Activated naive CD4-positive, alpha-beta T cell (primary cell): ENCODE data around the gene ZYX.
"Not testable (repeated sequence)": the region's sequence is repeated elsewhere in the genome, so short reads cannot be mapped to it uniquely, and the experiment has no call there.

Experiments
- DNase-seq, 4 experiments: peaks; one replicate each; lab custom pipeline; 2025; lab: John Stamatoyannopoulos, UW

ZYX gene

DNA sequence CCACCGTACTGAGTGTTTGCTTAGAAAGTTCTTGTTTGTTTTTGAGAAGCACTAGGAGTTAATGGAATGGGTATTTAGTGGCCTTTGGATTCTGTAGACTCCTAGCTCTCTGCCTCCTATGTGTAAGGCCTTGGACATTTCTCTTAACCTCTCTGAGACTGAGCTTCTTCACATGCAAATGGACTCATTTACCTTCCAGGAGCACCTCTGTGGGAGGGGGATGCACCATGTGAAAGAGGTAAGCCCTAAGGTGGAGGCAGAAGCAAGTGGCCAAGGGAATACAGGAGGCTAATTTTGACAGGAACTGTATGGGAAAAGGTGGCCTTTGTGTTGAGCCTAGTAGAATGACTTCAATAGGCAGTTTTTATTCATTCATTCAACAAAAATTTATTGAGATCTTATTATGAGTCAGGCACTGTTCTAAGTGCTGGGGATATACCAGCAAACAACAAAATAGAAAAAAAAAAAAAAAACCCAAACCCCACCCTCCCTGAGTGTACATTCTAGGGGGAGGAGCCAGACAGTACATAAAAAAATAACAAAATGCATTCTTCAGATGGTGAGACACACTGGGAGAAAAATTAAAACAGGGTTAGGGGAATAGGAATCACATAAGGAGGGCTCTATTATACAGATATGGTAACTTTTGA lies 36.7 kb downstream of the ZYX start:
- no peak for DNase-seq

DNA sequence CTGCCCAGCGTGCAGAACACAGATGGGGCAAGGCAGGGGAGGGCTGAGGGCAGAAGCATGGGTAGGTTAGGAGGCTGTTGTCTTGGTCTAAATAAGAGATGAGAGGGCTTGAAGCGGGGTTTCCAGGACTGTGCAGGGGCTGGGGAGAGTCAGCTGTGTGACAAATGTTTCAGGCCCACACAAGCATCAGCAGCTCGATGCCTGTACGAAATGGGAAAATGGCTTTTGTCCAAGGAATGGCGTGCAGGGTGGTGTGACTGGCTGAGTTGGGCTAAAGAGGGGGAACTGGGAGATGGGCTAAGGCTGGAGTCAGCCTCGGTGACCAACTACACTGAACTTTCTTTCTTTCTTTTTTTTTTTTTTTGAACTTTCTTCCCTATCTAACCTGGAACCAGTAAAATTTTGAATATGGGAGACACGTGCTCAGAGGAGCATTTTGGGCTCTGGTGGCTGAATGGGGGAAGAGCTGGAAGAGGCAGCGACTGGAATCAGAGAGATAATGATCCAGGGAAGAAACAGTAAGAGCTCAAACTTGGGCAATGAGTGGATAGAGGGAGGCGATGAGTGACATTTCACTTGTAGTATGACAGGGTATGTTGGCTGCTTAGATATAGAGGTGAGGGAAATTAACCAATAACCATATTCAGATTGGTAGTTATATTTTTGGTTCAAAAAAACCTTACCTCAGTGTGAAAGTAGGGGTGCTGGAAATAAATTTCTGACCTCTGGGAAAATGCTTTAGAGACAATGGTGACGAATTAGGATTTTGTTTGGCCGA lies 37.7 kb downstream of the ZYX start:
- DNase-seq, result no peak

- DNase-seq, result no peak
Observed at GRCh38 chr7:143419880-143420279, 38.7 kb downstream of the ZYX start.

DNA sequence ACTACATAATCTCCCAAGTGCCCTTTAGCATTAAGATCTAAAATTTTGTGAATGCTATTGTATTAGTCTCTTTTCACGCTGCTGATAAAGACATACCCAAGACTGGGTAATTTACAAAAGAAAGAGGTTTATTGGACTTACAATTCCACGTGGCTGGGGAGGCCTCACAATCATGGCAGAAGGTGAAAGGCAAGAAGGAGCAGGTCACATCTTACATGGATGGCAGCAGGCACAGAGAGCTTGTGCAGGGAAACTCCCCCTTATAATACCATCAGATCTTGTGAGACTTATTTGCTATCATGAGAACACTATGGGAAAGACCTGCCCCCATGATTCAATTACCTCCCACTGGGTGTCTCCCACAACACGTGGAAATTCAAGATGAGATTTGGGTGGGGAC lies 39.5 kb downstream of the ZYX start:
- not testable (repeated sequence) for DNase-seq

- no peak for DNase-seq
Observed at GRCh38 chr7:143422033-143422432, 40.9 kb downstream of the ZYX start.

DNA sequence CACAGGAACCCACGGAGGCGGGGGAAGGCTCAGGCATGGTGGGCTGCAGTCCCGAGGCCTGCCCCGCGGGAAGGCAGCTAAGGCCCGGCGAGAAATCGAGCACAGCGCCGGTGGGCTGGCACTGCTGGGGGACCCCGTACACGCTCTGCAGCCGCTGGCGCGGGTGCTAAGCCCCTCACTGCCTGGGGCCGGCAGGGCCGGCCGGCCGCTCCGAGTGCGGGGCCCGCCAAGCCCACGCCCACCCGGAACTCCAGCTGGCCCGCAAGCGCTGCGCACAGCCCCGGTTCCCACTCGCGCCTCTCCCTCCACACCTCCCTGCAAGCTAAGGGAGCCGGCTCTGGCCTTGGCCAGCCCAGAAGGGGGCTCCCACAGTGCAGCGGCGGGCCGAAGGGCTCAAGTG lies 43.3 kb downstream of the ZYX start:
- DNase-seq, result not testable (repeated sequence)

- DNase-seq, result no peak
Observed at GRCh38 chr7:143426479-143427142, 45.5 kb downstream of the ZYX start.

DNA sequence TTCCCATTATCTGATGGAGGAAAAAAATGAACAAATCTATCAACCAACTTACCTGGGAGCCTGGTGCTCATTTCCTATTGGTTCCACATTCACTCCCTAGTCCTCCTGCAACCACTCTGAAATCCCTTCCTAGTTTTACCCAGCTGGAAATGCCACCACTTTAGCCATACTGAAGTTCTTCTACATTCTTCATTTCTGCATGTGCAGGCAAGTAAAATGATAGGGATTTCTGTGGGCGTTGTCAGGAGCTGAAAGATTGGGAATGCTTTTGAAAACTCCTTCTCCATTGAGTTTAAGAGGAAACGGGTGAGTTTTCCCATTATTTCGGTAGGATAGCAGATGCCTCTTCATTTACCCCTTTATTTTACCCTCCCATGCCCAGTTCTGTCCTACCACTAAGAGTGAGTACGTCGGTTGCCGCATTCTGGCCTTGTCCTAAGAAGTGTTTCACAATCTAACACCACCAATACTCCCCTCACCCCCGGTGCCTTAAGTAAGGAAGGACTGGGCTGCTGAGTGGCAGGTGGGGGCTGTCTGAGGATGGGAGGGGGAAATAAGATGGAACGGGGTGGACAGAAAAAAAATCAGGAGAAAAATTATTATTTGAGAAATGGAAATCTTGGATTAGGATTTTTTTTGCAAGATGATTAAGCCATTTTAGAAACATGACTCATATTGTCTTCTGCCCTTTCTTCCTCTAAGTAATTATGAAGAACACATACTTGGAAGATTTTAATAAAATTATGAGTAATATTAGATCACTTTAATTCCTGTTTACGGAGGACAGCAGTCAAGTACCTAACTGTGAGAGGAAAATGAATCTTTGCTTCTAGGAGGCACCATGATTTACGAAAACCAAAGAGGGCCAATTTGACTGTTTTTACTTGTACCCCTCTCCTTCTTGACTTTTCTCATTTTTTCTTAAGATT lies 48.9 kb downstream of the ZYX start:
- no peak for DNase-seq

DNA sequence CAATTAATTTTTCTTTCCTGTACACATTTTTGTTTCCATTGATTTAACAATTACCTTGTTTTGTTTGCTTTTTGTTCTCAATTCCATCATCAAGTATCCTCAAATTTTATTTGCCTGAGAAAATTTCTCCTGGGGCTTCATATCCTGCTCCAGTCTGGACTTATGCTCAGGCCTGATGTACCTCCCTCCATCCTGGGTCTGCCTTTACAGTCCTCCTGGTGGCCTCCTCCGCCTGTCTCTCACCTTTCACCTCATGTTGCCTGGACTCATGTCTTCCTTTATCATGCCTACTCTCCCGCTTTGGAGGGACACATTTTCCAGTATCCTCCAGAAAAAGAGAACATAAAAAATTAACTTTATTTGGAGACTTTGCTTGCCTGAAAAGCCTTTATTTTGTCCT lies 50.0 kb downstream of the ZYX start:
- DNase-seq, result no peak

- DNase-seq, result no peak
Observed at GRCh38 chr7:143433759-143434158, 52.6 kb downstream of the ZYX start.

DNA sequence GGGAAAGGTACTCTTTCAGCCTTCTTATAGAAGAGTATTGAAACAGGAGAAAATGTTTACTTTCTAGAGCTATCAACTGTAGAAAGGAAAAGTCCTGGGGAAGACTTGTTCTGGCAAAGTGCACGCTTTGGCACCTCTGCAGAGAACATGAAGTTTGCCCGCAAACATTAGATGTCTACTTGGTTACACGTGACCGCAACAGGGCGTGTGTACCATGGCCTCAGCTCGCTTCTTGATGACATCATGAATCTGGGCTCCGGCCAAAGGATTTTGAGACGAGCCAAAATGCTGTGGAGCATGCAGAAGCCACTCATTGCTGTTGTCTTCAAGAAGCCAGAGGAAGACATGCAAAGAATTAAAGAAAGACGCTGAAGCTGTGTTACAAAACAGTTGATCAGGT lies 53.5 kb downstream of the ZYX start:
- no peak for DNase-seq

DNA sequence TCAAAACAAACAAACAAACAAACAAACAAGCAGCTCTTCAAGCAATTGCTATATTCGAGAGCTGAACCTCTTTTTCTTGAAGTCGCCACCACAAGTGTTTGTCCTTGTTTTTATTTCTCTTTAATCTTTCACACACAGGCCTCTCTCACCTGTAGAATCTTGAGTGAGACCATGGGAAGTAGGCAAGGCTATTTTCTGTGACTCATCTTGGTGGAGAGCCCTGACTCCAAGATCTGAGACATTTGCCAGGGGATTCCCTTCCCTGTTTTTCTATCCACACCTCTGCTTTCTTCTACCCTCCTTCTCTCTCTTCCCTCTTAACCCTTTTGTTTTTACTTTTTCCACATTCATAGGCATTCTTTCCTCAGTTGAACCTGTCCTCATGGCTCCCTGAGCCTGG lies 54.1 kb downstream of the ZYX start:
- no peak for DNase-seq

DNA sequence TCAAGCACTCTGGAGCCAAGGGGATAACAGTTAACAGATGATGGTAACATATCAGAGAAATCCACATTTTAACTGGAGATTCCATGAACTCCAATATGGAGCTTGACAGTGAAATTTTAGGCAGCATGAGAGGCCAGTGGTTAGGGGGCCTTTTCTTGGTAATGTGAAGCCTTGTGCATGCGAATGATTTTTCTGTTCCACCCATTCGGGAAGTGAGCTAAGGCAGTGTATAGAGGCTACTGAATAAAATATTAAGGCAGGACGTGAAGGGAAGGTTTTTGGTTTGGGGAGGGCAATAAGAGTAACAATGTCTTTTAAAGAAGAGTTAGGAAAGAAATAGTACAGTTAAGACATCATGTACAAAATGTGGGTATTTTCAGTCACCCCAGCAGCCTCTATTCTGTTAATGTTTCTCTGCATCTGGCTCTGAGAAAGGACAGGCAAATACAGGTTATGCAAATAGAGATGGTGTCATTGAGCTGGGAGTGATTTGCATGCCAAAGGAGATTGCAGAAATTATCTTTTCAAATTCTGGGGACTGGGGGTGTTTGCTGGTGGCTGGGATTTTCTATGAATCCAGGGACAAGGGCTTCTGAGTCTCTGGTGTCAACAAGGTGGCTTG lies 55.3 kb downstream of the ZYX start:
- no peak for DNase-seq

DNA sequence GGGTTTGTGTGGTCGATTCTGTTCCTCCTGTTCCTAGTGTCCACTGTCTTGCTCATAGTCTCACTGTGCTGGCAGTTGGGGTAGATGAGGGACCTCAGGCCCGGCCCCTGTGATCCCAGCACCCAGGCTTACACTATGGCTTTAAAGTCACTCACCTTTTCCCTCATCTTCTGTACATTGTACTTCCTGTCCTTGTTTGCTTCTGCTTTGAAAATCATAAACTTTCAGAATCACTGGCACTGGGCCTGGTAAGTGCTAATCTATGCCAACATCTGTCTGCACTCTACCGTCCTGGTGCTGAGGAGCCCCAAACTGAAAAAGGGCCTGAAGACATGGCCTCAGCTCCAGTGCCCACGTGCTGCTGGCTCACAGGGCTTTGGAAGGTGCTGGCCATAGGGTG lies 56.4 kb downstream of the ZYX start:
- no peak for DNase-seq

- DNase-seq, result no peak
Observed at GRCh38 chr7:143439866-143440265, 58.7 kb downstream of the ZYX start.
